ENCODE data around the gene PRR5.

The PRR5 gene

DNA sequence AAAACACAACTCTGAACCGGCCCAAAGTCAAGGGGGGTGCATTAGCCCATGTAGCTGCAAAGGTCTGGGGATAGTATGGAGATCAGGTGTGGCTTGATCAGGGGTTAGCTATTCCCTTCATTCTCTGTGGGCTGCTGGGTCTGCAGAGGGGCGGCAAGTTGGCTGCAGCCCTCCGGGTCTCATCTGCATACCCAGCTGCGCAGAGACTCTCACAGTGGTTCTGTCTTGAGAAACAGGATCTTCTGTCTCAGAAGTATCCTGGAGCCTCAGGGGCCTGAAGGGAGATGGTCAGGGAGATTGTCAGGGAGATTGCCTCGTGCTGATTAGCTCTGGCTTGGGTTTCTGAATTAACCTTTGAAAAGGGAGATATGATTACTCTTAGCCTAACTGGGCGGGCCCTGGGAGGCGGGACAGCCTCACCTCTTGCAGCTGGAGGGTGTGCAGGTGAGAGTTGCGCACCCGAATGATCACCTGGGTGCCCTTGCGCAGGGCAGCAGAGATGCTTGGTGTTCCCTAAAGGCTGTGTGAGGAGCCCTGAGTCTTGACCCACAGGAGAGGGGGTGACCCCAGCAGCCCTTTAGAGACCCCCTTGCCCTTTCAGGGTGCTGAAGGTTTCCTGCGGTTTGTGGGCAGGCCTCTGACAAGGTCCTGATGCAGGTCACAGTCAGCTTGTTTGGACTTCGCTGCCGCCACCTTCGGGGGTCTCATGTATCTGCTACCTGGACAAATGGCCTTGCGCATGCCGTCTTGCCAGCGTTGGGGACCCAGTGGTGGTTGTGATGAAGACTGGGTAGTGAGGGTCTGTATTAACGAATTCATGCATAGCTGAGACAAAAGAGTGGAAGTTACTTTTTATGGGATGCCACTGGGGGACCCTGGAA, 57.7 kb downstream of the PRR5 start:
- DNase-seq, result no peak

DNA sequence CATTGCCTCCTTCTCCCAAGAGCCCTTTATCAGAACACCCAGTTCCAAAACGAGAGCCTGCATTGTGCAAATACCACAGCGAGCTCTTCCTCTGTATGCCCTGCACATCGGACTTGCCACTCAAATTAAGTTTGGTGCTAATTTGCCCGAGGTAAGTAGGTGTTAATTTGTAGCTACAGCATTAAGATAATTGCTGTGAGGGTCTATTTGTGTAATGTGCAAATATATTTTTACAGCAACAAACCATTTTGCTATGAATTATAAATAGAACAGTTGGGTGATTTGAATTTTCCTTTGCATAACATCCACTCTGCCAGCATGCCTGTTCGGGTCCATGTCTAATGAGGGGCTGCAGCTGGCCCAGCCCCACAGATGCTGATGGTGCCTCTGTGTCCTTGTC, 58.5 kb downstream of the PRR5 start:
- DNase-seq, result no peak

DNA sequence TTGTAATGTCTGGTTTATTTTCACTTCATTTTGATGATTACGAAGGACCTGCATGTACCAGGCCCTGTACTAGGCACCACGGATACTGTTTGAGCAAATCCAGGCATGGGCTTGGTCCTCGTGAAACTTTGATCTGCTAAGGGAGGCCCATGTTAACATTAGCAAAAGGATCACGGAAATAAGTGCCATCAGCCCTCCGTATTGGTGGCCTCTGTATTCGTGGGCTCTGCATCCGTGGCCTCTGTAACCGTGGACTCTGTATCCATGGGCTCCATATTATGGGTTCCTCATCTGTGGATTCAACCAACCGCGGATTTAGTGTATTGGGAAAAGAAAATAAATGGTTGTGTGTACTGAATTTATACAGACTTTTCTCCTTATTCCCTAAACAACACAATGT, 59.0 kb downstream of the PRR5 start:
- no peak for DNase-seq

DNA sequence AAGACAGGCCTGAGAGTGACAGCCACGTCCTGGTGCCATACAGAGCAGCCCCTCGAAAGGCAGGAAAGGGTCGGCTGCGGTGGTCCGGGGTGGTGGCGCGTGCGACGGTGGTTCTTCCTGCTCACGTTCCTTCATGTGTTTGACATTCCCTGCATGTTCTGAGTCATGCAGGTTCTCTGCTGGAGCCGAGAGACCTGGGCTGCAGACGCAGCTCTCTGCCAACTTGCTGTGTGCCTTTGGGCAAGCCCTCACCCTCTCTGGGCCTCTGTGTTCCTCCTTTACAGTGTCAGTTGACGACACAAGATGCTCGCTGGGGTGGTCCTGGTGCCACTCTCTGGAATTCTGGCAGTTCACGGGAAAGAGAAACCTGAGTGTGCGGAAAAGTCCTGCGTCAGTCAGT, 62.4 kb downstream of the PRR5 start:
- no peak for DNase-seq

DNA sequence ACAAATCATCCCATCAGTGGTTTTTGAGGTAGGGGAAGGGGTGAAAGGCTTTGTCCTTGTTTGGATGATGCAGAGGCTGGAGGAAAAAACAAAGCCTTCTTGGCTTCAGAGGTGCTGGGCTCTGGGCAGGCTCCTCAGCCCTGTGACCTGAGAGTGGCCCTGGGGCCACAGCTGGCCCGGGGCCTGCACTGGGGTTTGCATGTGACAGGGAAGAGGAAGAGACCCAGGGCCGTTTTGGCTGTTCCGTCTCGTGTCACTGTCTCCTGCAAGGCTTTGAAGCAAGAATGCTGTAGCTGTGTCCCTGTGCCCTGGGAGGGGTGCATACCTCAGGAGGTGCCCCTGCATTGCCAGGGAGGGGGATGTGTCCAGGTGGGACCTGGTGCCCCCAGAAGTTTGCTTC, 63.0 kb downstream of the PRR5 start:
- no peak for DNase-seq

DNA sequence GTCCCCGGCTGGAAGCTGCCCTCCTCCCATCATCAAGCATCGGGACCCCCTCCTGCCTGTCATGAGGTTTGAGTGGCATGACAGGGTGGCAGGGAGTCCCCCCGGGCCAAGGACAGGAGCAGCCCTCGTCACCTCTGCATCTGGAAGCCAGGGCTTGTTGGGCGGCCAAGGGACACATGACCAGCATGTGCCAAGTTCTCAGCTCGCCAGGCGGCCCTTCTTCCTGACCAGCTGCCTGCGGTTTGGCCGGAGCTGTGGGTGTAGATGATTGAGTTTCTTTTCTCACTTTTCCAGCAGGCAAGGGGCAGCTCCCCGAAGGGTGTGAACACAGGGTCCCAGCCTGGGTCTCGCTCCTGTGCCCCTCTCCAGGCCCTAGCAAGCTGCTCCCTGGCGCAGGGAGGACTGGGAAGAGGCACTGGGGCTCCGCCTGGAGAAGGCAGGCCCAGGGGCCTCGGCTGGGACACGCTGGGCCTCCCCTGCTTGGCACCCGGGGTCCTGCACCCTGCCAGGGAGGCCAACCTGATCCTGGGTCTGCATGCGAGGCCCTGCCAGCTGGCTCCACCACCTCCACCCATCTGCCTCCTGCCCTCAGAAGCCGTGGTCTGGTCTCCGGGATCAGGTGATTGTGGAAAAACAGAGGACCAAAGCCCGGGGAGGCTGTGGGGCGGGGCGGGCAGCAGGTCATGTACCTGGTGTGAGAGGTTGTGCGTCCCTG, 63.7 kb downstream of the PRR5 start:
- DNase-seq, result no peak

DNA sequence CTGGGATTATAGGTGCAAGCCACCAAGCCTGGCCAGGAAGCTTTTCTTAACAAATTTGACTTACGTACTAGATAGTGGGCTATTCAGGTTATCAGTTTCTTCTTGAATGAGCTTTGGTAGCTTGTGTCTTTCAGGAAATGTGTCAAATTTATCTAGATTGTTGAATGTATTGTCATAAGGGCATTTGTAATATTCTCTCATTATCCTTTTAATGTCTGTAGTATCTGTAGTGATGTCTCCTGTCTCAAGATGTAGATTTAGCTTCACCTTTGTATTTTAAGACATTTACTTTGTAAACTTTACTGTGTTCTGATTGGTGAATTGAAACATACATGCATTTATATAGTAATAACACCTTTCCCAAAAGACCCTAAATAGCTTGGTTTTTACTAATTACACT, 71.1 kb downstream of the PRR5 start:
- no peak for DNase-seq

DNA sequence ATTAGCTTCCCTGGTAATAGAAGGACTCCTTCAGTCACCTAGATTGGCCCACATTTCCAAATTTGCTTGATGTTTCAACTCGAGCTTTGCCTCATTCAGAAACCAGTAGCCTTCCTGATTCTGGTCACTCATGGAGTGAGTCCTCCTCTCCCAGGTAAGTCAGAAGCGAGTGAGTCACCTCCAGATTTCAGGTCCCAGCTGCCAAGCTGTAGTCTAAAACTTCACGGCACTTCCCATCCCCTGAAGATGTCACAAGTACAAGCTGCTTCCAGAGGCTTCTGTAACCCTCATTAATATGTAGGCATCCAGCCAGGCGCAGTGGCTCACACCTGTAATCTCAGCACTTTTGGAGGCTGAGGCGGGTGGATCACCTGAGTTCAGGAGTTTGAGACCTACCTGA, 73.9 kb downstream of the PRR5 start:
- no peak for DNase-seq

DNA sequence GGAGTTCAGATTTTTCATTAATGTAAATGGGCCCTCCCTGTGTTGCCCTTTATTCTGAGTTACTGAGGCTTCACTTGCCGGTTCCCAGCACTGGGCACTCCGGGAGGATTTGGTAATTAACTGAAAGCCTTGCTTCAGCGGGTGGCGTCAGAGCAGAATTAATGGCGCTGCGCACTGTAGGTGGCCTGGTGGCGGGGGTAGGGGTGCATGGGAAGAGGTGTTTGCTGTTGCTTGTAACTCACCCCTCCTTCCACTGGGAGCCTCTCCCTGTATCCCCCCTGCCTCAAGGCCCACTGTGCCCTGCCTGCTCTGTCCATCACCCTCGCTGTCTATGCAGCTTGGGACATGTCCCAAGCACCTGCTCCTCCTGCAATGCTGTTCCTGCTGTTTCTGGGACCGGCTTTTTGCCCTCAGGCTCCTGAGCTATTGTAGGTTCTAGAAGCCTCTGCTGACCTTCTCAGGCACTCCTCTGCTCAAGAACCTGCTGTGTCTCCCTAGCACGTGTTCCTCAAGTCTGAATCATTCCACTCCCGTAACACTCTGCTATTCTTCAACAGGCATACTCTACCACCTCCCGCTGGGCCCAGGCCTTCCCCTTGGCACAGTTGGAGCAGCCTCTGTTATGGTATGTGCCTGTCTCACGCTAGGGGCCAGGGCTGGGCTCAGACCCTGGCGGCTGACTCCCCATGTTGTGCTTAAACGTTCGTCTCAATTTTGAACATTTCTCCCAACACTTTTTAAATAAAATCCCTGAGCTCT, 74.8 kb downstream of the PRR5 start:
- no peak for DNase-seq

DNA sequence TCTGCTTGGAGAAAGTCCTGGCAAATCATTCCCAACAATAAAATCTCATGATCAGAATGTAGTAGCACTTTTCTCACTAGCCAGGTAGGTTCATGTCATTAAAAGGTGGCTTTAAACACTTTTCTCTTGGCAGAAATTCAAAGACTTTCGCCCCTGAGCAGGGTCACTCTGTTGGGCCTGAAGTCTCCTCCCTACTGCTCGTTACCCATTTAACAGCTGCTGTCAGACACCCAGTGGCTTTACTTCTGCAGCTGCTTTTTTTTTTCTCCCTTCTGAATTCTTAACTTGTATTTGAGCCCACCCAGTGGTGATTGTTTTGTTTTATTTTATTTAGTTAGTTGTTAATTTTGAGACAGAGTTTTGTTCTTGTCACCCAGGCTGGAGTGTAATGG, 75.4 kb downstream of the PRR5 start:
- no peak for DNase-seq

DNA sequence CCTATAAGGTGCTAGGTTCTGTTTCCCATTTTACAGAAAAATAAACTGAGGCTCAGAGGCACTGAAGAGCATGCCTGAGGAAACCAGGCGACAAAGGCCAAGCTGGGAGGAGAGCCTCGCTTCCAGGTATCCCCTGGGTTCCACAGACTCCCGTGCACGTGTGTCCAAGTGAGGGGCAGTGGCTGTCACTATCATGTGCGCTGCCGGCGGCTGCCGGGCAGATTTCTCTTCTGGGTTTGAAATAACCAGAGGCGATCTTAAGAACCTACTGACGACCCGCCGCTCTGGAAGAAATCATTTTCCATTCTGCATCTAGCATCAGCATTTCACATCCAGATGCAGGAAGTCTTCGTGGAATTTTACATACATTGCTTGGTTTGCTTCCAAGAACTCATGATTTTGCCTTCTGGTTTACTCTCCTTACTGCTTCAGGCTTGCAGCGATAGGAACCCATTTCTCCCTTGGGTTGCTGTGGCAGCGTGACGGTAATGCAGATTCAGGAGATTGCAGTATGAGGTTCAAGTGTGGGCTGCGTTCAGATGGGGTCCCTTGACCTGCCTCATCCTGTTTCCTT, 79.0 kb downstream of the PRR5 start:
- DNase-seq, result no peak

DNA sequence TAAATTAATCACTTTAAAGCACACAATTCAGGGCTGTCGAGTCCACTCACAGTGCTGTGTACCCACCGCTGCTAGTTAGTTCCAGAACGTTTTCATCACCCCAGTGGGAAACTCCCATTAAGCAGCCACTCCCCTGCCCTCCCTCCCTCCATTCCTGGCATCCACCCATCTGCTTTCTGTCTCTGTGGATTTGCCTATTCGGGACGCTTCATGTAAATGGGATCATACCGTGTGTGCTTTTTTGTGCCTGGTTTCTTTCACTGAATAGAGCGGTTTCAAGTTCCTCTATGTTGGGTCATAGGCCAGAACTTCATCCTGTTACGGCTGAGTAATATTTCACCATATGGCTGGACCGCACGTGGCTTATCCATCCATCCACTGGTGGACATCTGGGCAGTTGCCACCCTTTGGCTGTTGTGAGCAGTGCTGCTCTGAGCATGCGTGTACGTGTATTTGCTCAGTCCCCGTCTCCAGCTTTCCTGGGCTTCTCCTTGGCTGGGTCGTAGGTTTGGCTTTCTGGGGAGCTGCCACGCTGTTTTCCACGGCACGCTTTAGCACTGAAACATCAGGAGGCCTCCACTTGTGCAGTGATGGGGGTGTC, 80.5 kb downstream of the PRR5 start:
- no peak for DNase-seq

DNA sequence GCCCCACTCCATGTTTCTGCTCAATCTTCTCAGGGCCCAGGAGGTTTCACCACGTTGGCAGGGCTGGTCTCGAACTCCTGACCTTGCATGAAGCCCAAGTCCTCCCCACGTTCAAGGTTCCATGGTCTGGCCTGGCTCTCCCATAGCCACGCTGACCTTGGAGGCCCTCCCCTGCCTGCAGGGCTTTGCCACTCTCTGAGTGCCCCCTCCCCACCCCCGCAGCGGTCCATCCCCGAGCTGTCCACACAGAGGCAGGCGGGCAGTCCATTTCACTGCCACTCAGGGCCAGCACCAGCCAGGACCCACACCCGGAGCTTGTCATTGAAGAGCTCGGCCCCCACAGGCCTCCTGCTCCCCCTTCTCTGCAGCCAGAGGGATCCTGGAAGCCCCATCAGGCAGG, 81.1 kb downstream of the PRR5 start:
- no peak for DNase-seq

DNA sequence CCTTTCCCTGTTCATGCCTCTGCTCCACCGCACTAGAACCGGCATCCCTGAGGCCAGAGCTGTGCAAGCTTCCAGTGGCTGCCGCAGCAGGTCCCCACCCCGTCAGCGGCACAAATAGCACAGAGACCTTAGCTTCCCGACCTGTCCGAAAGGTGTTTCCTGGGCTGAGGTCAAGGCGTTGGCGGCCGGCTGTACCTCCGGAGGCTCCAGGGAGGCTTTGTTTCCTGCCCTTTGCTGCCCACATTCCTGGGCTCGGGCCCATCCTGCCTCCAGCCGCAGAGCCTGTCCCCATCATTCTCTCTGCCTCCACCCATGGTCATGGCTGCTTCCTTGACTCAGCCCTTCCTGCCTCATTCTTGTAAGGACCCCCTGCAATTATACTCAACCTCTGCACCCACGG, 81.6 kb downstream of the PRR5 start:
- no peak for DNase-seq

DNA sequence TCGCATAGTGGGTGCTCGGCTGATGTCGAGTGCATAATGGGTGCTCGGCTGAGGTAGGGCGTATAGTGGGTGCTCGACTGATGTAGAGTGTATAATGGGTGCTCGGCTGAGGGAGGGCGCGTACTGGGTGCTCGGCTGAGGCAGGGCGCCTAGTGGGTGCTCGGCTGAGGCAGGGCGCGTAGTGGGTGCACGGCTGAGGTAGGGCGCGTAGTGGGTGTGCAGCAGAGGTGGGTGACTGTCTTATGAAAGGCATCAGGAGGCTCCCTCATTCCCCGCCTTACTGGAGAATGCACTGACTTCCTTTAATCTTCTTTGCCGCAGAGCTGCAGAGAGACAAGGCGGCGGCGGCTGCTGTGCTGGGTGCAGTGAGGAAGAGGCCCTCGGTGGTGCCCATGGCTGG, 84.1 kb downstream of the PRR5 start:
- DNase-seq, result no peak

DNA sequence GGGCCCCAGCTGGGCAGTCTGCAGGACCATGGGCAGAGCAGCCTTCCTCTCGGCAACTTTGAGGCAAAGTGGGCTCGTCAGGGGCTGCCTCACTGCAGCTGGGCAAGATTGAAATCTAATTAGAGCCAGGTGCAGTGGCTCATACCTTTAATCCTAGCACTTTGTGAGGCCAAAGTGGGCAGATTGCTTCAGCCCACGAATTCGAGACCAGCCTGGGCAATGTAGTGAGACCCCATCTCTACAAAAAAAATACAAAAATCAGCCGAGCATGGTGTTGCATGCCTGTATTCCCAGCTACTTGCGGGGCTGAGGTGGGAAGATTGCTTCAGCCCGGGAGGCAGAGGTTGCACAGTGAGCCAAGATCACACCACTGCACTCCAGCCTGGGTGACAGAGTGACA, 84.6 kb downstream of the PRR5 start:
- DNase-seq, result no peak

All from inflammatory macrophage treated with lipopolysaccharide for 1 hour (primary cell).